ENCODE measurements around the gene GOLGA6L7. TPM values are rescaled to one million over a fixed set of nuclear protein-coding genes. Genes with fewer than 3 reads are reported as not detected.
"Not testable (repeated sequence)": the region's sequence is repeated elsewhere in the genome, so short reads cannot be mapped to it uniquely, and the experiment has no call there.

GOLGA6L7 gene
- total and polyA plus RNA-seq, 2 experiments from 2014 or later: 0.47 TPM; not detected in 1

DNA sequence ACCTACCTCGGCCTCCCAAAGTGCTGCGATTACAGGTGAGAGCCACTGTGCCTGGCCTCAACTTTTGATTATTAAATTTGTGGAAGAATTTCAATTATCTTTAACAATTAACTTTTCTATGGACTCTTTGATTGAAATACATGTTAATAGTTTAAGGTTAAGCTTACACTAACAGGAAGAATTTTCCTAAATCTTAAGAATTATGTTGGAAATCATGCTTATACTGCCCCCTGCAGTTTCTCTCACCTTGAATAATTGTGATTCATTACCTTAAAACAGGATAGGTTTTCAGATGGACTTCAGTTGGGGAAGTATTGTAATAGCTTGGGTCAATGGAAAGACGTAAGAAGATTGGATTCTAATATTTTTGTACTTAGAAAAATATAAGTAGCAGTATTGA lies 54.2 kb downstream of the GOLGA6L7 start:
- H3K36me3 Mint-ChIP-seq (ENCODE audit: low read depth): not testable (repeated sequence)

More for the DNA sequence above, 54.2 kb downstream of the GOLGA6L7 start:
- H3F3A ChIP-seq (replicated peaks; ENCODE audit: low read depth); H3K27ac ChIP-seq (ENCODE audit: low read depth); H3K4me1 ChIP-seq (ENCODE audit: insufficient read depth); H3K79me2 ChIP-seq (replicated peaks; ENCODE audit: insufficient read depth); H3K27ac Mint-ChIP-seq; H3K27me3 ChIP-seq (ENCODE audit: insufficient read depth); ATAC-seq; H3K9me3 Mint-ChIP-seq; H3K4me3 Mint-ChIP-seq; H3K9me2 ChIP-seq (ENCODE audit: insufficient read depth); H2AFZ ChIP-seq; H3K27me3 Mint-ChIP-seq (ENCODE audit: insufficient read depth, low read depth, poor library complexity); H3K4me1 Mint-ChIP-seq; H3K36me3 ChIP-seq (ENCODE audit: insufficient read depth); H3K4me2 ChIP-seq; H4K20me1 ChIP-seq (replicated peaks; ENCODE audit: insufficient read depth); H3K4me3 ChIP-seq: not testable (repeated sequence)
- peak in 1 of 2 experiments; percentile 38; a peak in 2 of 4 replicates for TF ChIP-seq CTCF (conservative IDR thresholded peaks at IDR 0.05; ENCODE audit: low read depth in 2 of 2)
- DNase-seq (ENCODE audit: low spot score): peak; percentile 9

Other genes with a start within 250 kb of the GOLGA6L7 start
- gene GOLGA8M, start 136.2 kb downstream of the GOLGA6L7 start, total RNA-seq (2014; rRNA removed; shearing (Covaris generic)): not detected in 2 replicates
- not detected in 2 replicates for gene GOLGA8M, start 136.2 kb downstream of the GOLGA6L7 start, polyA plus RNA-seq (2016; fragmentation: Nextera tagmentation; extraction: Ambion mirVana)
- gene APBA2, start 37.3 kb upstream of the GOLGA6L7 start, total RNA-seq (2014; rRNA removed; shearing (Covaris generic)): 24.7 and 27.5 TPM in 2 replicates
- 5.4 and 5.9 TPM in 2 replicates for gene APBA2, start 37.3 kb upstream of the GOLGA6L7 start, polyA plus RNA-seq (2016; fragmentation: Nextera tagmentation; extraction: Ambion mirVana)

Data from GM23338 (cell line).